ENCODE measurements around the gene ASB10. TPM values are rescaled to one million over a fixed set of nuclear protein-coding genes. Genes with fewer than 3 reads are reported as not detected.

ASB10 gene
- total RNA-seq, 1 donor from 2014 or later = not detected

GRCh38 chr7:151194188-151194587 lies 7.1 kb upstream of the ASB10 start:
- Mint-ChIP-seq H3K27ac (ENCODE audit: unreplicated experiment) (no peak overlapping the region), H3K4me3 (ENCODE audit: unreplicated experiment) (no peak overlapping the region)
- no peak for TF ChIP-seq CTCF (IDR thresholded peaks at IDR 0.05)

GRCh38 chr7:151193203-151193978 lies 6.3 kb upstream of the ASB10 start:
- TF ChIP-seq CTCF (IDR thresholded peaks at IDR 0.05) = no peak
- no peak overlapping the region for H3K4me3 Mint-ChIP-seq (ENCODE audit: unreplicated experiment)
- H3K9me3 Mint-ChIP-seq (ENCODE audit: low read depth) = no peaks in the 10 kb centered on the region
- H3K36me3 Mint-ChIP-seq (ENCODE audit: low read depth) = no peaks in the 10 kb centered on the region
- H3K27me3 Mint-ChIP-seq (ENCODE audit: low read depth) = peaks cover 33% of the 10 kb centered on the region
- H3K27ac Mint-ChIP-seq (ENCODE audit: unreplicated experiment) = no peak overlapping the region
- no peak for DNase-seq (ENCODE audit: low spot score)
- H3K4me1 Mint-ChIP-seq (ENCODE audit: low read depth) = no peaks in the 10 kb centered on the region

More at GRCh38 chr7:151194188-151194587, 7.1 kb upstream of the ASB10 start:
- DNase-seq (ENCODE audit: low spot score) = no peak
- H3K36me3 Mint-ChIP-seq (ENCODE audit: low read depth) = no peaks in the 10 kb centered on the region
- peaks cover 30% of the 10 kb centered on the region for H3K27me3 Mint-ChIP-seq (ENCODE audit: low read depth)
- H3K4me1 Mint-ChIP-seq (ENCODE audit: low read depth) = no peaks in the 10 kb centered on the region
- H3K9me3 Mint-ChIP-seq (ENCODE audit: low read depth) = no peaks in the 10 kb centered on the region

GRCh38 chr7:151192002-151192539 lies 5.0 kb upstream of the ASB10 start:
- Mint-ChIP-seq H3K4me1 (ENCODE audit: low read depth) (no peaks in the 10 kb centered on the region), H3K27me3 (ENCODE audit: low read depth) (peaks cover 37% of the 10 kb centered on the region), H3K9me3 (ENCODE audit: low read depth) (no peaks in the 10 kb centered on the region), H3K27ac (ENCODE audit: unreplicated experiment) (no peak overlapping the region), H3K4me3 (ENCODE audit: unreplicated experiment) (no peak overlapping the region), H3K36me3 (ENCODE audit: low read depth) (no peaks in the 10 kb centered on the region)
- TF ChIP-seq CTCF (IDR thresholded peaks at IDR 0.05) = no peak
- no peak for DNase-seq (ENCODE audit: low spot score)

DNA sequence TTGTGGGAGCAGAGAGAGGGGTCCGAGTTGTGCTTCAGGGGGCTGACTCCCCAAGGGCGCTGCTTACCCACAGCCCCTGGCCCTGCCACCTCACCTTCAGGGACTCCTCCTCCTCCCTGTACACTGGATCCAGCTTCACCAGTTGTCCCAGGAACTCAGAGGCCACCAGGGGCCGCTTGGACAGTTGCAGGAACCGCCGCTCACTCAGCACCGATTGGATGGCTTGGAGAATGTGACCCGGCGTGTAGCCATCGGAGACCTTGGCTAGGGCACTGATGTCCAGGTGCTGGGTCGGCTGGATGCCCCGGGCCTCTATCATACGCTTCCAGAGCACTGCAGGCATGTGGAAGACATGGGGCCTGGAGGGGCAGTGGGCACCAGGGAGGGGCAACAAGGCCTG lies 4.5 kb upstream of the ASB10 start:
- Mint-ChIP-seq H3K27me3 (ENCODE audit: low read depth) (peaks cover 41% of the 10 kb centered on the region), H3K27ac (ENCODE audit: unreplicated experiment) (no peak overlapping the region), H3K36me3 (ENCODE audit: low read depth) (no peaks in the 10 kb centered on the region), H3K4me1 (ENCODE audit: low read depth) (no peaks in the 10 kb centered on the region), H3K9me3 (ENCODE audit: low read depth) (no peaks in the 10 kb centered on the region), H3K4me3 (ENCODE audit: unreplicated experiment) (no peak overlapping the region)
- TF ChIP-seq CTCF (IDR thresholded peaks at IDR 0.05) = no peak
- no peak for DNase-seq (ENCODE audit: low spot score)

DNA sequence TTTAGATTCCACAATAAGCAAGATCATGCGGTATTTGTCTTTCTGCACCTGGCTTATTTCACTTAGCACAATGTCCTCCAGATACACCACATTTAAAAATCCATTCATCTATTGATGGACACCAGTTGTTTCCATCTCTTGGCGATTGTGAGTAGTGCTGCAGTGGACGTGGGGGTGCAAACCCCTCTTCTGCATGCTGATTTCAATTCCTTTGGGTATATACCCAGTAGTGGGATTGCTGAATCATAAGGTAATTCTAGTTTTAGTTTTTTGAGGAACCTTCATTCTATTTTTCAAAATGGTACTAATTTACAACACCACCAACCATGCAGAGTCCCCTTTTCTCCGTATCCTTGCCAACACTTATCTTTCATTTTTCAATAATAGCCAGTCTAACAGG lies 2.0 kb upstream of the ASB10 start:
- TF ChIP-seq CTCF (IDR thresholded peaks at IDR 0.05) = no peak
- peaks cover 31% of the 10 kb centered on the region for H3K27me3 Mint-ChIP-seq (ENCODE audit: low read depth)
- no peaks in the 10 kb centered on the region for H3K9me3 Mint-ChIP-seq (ENCODE audit: low read depth)
- no peaks in the 10 kb centered on the region for H3K4me1 Mint-ChIP-seq (ENCODE audit: low read depth)
- H3K27ac Mint-ChIP-seq (ENCODE audit: unreplicated experiment) = no peak overlapping the region
- DNase-seq (ENCODE audit: low spot score) = no peak
- no peak overlapping the region for H3K4me3 Mint-ChIP-seq (ENCODE audit: unreplicated experiment)
- no peaks in the 10 kb centered on the region for H3K36me3 Mint-ChIP-seq (ENCODE audit: low read depth)

All from chondrocyte (in vitro differentiated cells).